Body of pancreas (tissue), 4 donors: ENCODE data around the gene PPP4R2.

Source experiments
- CTCF ChIP-seq, 7 experiments: fragments of 450-650 bp in 4 of 7; fragments of 200-600 bp in 3 of 7; sonication (generic) in 3 of 7; IDR thresholded peaks; one replicate each; pipeline ENCODE4 v1.5.1; 2016 to 2019; ENCODE audit warnings: antibody characterized with exemption in 7 of 7
- POLR2A ChIP-seq, 3 donors: fragments of 450-650 bp; IDR thresholded peaks; one replicate each; pipeline ENCODE4 v1.6.1; 2016; ENCODE audit warnings: antibody characterized with exemption in 3 of 3, mild to moderate bottlenecking in 2 of 3

GRCh38 chr3:73114711-73115110 lies 118.1 kb downstream of the PPP4R2 start:
- TF ChIP-seq POLR2A (IDR thresholded peaks at IDR 0.05) = no peak
- TF ChIP-seq CTCF (IDR thresholded peaks at IDR 0.05) = no peak
